ENCODE measurements around the gene NADSYN1.

GRCh38 chr11:71484248-71485062 is 31.5 kb downstream of the NADSYN1 start:
- TF ChIP-seq CTCF (IDR thresholded peaks at IDR 0.05; ENCODE audit: low read depth, low read length, poor library complexity, severe bottlenecking) = no peak
- no peak for TF ChIP-seq EZH2phosphoT487 (IDR thresholded peaks at IDR 0.05; ENCODE audit: borderline replicate concordance, low read length)

Data from DOHH2 (cell line).